Esophagus mucosa (tissue), 1 donor: Measurements from ENCODE around the gene SEMA3A. TPM values are rescaled to one million over a fixed set of nuclear protein-coding genes. Genes with fewer than 3 reads are reported as not detected.
"Not testable (repeated sequence)": the region's sequence is repeated elsewhere in the genome, so short reads cannot be mapped to it uniquely, and the experiment has no call there.

Experiments
- ATAC-seq: fragments of 200-7000 bp; cut with Tn5 transposase; one replicate; pipeline ENCODE4 v1.9.1; 2020
- total RNA-seq: library from RNA; stranded (reverse); gene quantifications from one replicate; pipeline ENCODE4 v1.2.4, GENCODE V29; 2023
- donor health status: DM: yes; HTN: yes; CAD: no.

Gene SEMA3A
- total RNA-seq, 1 donor from 2014 or later = 0.56 TPM

DNA sequence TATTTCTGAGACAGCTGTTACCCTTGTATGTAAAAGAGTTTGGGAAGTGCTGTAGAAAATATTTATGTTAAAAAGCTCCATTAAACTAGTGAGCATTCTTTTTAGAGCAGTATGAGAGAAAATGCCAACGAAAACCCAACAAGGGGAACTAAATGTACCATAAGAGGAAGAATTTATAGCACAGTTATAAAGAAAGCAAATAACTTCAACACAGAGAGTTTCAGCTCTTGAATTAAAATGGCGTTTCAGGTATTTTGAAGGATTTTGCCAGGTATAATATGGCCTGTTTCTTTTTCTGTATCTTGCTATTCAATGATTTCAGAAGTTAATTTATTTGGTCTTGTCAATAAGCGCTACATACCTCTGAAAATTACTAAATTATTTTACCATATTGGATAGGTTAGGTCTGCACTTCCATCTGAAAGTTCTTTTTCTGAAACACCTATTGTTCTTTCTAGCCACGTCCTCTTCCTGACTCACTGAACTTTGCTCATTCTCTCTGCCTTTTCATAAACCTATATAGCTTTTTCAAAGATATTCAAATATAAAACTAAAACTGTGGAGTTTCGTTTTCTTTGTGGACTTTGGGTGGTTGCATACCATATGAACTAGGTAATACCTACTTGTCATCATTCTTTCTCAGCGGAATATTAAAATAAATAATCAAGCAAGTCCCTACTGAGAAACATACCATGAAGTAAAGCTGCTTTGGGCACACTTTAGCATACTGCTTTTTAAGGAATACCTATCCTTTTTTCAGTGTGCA, 136.1 kb downstream of the SEMA3A start:
- ATAC-seq = no peak

DNA sequence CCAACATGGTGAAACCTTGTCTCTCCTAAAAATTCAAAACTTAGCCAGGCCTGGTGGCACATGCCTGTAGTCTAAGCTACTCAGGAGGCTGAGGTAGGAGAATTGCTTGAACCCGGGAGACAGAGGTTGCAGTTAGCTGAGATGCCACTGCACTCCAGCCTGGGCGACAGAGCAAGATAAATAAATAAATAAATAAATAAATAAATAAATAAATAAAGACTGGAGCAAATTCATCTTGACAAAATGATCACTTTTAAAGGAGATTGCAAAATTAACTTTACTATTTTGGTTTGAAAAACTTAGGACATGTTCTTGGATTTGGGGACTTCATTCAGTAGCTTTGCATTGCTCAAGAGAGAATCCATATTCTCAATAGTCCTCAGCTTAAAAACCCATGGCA, 137.0 kb downstream of the SEMA3A start:
- no peak for ATAC-seq

DNA sequence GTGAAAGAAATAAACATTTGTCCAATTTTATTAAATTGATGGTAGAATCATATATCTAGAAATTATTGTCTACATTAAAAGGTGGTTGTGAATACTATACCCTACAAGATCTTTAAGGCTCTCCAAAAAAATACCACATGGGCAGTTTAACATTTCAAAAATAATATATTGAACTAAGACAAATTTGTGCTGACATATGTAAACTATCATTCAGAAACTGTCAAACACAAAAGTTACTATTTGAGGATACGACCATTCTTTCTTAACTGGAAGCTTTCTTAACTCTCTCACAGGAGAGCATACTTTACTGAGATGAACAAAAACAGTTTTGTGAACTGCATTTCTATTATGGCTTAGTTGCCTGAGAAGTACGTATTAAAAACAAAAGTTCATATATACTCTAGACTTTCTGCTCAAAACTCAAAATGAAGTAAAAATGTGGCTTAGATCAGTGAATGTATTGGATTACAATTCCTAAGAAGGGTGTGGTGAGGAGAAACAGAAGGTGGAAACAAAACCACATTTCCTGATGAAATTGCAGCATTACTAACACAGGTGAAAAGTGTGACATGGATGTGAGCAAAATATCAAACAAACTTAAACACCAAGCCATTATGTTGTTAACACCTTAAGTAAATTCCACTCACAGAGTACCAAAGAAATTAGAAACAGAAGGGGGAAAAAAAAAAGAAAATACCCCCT, 138.5 kb downstream of the SEMA3A start:
- ATAC-seq = no peak

DNA sequence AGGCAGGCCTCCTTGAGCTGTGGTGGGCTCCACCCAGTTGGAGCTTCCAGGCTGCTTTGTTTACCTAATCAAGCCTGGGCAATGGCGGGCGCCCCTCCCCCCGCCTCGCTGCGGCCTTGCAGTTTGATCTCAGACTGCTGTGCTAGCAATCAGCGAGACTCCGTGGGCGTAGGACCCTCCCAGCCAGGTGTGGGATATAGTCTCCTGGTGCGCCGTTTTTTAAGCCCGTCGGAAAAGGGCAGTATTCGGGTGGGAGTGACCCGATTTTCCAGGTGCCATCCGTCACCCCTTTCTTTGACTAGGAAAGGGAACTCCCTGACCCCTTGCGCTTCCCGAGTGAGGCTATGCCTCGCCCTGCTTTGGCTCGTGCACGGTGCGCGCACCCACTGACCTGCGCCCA, 139.4 kb downstream of the SEMA3A start:
- not testable (repeated sequence) for ATAC-seq

DNA sequence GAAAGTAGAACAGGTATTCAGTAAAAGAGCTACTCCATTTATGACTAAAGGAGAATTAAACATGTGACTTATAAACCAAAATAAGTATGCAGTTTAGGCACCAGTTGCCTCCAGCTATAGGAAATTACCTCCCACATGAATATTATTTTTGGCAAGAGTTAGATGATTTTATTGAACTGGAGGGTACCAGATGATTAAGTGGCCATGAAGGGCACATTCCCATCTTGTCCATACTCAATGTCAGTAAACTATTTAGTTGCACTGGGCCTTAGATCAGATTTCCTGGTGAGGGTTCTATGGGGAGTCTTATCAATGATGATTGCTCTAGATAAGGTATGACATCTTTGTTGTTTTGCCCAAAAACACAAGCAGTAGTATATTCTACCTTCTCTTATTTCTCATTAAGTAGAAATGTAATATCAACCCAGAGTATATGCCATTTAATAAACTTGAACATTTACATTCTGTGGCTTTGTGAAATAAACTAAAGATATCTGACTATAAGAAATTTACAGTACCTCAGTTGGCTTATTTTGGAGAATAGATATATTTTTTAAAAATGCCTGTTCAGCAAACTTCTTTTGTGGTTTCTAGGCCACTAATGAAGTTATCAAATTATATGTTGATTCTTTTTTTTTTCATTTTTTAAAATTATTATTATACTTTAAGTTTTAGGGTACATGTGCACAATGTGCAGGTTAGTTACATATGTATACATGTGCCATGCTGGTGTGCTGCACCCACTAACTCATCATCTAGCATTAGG, 145.3 kb downstream of the SEMA3A start:
- ATAC-seq = no peak

DNA sequence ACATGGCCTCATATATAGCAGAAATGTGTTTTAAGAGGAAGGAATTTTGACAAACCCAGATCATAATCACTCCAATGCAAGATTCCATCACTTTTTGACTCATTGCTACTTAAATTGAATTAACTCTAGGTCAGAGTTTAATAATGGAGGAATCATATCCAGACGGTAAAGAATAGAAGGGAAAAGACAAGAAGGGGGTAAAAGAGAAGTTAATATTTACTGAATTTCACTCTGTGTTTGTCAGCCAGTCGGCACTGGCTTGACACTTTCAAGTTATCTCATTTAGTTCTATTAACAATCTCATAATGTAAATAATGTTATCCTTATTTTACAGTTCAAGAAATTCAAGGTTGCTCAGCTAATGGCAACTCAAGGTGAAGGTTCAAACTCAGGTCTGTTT, 147.5 kb downstream of the SEMA3A start:
- ATAC-seq = no peak

DNA sequence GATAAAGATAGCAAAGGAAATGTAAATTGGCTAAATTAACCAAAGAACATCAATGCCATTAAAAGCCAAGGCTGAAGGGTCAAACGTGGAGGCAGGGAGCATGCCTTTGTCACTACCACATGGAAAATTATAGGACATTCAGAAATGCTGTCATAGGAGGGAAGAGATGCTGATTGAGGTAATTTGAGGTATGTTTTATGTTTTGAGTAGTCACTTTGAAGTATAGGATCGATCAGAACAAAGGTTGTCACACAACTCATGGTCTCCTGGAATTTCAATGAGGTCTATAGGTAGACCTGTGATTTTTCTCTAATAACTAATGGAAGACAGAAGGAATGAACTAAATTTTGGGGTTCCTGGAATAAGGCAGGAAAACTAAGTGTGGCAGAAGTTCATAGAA, 149.8 kb downstream of the SEMA3A start:
- ATAC-seq = no peak

DNA sequence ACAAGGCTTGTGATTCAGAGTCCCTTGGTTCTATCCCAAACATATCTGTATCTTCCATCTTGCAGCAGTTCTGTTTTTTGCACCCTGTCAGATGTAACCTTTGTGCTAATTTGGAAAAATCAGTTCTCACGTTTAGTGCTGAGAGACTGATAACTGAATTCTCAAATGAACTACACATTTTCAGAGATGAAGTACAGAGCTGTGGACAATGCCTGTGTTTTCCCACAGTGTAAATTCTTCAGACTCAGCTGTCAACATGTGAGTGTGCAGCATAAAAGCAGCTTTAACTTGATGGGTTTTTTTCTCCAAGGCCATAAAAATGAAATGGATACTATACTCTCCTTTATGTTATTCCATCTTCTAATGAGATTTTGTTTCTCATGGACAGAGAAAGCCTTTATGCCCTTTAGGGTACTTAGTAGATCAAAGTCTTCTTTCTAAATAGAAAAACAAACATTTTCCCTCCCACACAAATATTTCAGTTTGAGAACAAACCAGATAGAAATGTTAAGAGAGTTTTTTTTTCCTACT, 150.9 kb downstream of the SEMA3A start:
- no peak for ATAC-seq

DNA sequence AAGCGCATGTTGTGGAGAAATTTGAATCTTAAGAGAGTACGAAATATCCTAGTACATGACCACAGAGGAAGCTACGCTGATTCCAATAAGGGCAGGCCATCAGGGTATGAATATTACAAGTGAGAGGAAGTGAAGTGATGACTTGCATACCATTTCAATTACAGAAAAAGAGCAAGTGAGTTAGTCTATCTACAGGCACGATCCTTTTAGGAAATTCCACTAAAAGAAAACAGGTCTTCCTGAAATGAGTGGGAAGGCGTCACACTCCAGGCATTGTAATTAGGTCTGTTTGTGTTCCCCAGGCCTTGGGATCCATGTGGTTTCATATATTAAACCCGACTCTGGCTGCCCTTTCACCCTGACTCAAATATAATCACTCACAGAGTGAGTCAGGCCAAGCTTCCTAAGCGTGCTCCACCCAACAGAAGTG, 152.5 kb downstream of the SEMA3A start:
- ATAC-seq = peak; percentile 54

DNA sequence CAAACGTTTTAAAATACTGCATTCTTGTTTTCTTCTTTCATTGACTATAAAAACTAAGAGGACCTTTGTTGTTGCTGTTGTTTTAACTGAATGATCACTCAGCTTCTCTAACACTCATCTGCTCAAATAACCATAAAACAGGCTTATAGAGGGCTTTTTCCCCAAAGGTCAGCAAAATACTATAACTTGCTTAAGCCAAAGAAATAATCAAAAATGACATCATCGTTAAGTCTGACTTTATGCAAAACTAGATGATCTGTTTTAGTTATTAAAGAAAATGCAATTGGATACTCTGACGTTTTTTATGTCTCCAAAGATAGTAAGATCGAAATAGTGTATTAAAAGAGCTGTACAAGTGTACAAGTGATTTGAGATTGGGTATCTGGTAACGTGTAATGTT, 152.9 kb downstream of the SEMA3A start:
- no peak for ATAC-seq

DNA sequence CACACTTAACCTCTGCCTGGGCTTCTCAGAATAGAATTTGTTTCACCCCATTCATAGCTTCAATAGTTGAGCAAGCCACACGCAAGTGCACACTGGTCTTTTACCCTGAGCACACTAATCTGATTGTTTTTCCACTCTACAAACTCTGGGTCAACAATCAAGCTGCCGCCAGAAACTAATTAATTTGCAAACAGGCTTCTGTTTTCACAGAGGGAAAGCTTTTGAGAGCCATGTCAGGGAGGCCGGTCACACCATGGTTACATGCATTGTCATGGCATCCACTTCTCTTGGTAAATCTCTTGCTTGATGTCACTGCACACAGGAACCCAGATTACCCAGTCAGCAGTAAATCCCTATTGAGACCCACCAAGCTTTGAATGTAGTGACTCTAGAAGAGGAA, 154.2 kb downstream of the SEMA3A start:
- no peak for ATAC-seq

DNA sequence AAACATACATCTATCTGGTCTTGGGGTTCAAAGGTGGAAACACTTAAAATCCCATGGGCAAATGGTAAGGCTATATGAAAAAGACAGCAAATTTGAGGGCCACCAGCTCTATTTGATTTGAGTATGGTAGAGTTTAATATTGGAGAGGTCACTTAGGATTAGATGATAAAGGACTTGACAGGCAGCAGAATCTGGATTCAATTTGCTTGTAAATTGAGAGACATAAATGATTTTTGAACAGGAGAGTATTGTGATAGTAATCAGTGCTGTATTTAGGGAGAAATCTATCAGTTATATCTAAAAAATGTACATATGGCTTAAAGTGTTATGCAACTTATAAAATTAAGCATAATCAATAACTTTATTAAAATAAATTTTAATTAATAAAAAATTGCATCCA, 155.2 kb downstream of the SEMA3A start:
- no peak for ATAC-seq

DNA sequence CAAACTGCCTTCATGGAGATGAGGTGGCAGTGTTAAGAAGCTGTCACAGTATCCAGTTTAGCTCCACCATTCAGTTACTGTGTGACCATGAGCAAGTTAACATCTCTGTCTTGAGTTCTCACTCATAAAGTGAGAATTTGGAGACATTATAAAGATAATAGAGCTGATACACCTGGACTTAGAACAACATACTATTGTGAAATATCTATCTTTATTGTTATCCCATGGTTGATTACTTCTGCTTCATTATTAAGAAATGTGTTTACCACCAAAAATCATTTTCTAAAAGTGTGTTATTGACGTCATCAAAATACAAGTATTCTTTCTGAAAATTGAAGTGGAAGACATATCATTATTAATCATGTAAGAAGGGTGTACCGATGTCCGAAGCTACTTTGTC, 166.9 kb downstream of the SEMA3A start:
- ATAC-seq = no peak

DNA sequence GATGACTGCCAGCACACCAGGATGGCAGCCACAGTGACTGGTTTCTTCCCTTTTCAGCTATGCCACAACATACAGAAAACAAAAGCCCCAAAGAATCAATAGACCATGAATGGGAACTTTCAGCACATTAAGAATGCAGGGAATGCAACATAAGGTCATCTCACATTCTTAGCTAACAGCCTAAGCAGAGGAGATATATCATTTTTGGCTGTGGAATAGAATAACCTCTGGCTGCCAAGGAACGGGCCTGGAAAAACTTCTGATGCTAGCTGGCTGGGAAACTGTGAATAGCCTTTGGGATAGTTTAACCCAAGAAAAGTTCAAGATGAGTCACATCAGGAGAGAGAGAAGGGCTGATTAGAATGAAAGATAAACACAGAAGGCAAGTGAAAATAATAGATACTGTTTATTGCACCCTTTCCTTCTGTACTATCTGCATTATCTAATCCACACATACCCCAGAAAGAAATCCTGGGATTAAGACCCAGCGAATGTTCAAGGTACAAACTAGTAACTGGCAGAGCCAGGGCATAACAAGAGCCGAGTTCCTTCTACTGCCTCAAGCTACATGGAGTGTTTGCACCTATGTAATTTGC, 169.2 kb downstream of the SEMA3A start:
- ATAC-seq = no peak

DNA sequence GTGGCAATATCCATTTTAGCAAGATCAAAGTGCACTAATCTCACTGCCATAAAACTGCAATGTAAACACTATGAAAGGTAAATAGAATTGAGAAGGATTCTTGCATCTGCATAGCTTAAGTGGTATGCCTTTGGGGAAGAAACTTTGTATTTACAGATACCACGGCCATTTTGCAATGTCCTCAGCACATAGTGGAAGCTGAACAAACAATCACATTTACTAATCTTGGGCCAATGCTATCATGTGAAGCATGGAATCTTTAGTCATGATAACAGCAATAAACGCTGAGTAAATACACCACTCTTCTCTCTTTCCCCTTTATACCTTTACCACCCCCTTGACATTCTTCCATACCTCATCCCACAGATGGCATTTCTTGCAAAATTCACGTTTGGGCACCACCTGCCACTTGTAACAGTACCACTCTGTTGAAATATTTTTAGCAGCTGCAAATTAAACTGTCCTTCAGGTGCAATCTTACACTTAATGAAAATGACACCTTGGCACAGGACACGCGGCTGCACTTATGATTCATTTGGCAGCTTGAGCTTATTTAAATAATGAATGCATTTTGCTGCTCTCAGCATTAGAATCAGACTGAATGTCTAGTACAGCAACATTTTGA, 171.8 kb downstream of the SEMA3A start:
- ATAC-seq = no peak

DNA sequence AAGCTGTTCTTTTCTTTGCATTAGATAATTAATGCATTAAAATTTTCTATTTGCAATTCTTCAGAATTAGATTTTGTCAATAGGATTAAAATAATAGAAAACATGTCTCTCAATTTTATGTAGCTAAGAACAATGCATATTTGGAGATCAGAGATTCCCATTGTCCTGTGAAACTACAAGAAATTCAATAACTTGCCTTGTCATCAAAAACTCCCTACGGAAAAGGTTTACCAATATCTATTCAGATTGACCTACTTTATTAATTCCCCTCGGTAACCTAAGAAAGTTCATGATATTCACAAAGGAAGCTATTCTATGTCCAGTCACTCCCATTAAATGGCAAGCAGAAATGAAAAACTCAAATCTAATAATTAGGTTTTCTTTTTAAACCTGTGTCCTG, 172.6 kb downstream of the SEMA3A start:
- ATAC-seq = no peak

DNA sequence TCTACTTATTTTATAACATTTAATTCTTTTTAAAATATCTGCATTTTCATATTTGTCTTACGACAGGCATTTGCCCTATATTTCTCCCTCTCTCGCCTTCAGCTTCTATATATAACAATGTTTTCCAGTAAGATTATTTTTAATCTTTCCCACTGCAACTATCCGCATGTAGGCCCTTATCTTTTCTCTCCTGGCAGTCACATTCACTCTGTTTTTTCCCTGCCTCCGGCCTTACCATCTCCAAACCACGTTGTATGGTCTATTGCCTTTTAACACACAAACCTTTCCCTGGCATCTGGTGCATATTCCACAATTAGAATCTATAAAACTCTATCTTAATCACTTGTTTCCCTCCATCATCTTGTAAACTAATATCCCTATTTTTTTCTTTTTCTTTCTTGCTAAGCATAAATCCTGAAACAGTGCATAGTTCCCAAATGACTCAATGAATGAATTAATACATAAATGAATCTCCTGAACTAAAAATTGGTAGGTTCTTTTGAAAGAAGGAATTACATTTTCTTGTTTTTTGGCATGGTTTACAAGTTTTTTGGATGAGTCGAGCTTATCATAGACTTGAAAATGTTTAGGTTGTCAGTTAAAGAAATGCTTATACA, 173.2 kb downstream of the SEMA3A start:
- no peak for ATAC-seq

DNA sequence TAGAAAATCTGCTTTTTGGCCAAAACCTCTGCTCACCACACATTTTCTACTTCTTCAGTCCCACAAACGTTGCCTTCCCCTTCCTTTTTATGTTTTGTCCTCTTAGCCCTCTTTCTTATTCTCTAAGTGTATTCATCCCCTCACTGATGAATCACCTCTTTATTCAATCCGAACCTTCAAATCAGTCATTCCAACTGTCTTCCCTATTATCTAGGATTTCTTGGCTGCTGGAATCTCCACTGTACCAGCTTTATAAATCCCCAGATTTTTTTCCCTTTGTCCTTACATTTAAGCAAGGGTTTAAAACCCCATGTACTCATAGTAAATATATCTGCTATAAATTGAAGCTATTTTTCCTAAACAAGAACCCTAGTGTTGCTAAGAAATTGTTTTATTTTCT, 176.9 kb downstream of the SEMA3A start:
- ATAC-seq = no peak

DNA sequence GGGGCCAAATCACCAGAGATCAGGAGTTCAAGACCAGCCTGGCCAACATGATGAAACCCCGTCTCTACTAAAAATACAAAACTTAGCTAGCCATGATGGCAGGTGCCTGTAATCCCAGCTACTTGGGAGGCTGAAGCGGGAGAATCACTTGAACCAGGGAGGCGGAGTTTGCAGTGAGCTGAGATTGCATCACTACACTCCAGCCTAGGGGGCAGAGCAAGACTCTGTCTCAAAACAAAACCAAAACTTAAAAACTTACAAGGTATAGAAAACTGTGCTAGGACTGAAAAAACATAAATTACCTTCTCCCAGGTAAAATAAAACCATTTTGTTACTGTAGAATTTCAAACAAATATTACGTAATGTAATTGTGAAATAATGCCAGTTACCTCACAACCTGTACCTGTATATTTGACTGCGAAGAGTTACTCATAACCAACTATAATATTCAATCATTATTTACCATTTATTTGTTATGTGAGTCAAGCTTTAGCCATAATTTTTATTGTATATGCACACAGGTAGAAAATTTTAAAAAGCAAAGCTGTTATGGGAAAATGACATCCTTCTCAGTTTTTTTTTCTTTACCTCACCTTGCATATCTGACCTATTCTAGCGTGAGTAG, 180.9 kb downstream of the SEMA3A start:
- ATAC-seq = no peak

DNA sequence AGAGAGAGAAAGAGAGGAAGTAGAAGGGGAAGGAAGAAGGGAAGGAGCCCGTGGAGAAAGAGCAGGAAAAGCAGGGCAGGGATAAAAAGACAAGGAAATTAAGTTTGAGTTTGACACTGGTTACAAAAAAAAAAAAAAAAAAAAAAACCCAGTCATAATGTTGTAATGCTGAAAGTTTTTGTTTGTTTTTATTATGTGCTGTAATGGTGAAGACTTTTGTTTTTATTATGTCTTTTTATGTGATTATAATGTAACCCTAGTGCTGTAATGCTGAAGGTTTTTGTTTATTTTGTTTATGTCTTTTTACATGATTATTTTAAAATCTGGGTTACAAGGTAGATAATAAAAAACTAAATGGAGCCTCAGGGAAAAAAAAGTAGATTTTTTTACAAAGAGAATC, 184.8 kb downstream of the SEMA3A start:
- ATAC-seq = no peak

DNA sequence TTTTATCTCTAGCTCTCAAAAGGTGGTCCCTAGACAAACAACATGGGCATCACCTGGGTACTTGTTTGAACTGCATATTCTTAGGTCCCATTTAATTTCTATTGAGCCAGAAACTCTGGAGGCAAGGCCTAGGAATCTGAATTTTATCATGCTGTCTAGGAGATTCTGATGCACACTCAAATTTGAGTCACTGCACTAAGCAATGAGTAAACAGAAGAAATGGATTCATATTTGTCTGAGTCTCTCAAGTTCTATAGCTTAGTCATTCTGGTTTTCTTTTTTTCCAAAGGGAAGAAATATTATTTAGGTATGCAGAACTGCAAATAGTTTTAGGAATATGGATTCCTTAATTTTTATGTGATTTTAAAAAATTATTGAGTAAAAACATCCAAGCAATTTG, 185.5 kb downstream of the SEMA3A start:
- ATAC-seq = no peak

DNA sequence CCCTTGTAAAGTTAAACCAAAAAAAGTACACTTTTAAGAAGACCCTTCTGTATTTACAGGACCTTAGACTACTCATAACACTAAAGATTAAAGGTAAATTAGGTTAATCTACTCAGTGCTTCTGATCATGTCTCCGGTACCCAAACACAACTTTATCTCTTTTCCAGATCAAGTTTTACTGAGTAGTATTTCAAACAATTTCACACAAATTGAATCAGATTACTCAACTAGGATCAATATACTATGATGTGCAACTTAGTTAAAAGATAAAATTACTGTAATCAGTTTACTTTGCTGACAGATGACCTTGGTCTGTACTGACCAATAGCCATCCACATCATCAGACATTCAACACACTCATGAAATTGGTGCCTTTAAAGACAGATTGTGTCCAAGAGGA, 191.4 kb downstream of the SEMA3A start:
- ATAC-seq = no peak
